ENCODE results near the gene CCR3. TPM values are rescaled to one million over a fixed set of nuclear protein-coding genes. Genes with fewer than 3 reads are reported as not detected.

The CCR3 gene
- total RNA-seq, 2 donors from 2014 or later: not detected

GRCh38 chr3:46252980-46253379, 10.7 kb downstream of the CCR3 start:
- Mint-ChIP-seq H3K27ac (no peak overlapping the region), H3K4me1 (no peaks in the 10 kb centered on the region), H3K4me3 (no peak overlapping the region), H3K27me3 (ENCODE audit: insufficient read depth) (peaks cover 4% of the 10 kb centered on the region), H3K9me3 (peaks cover 21% of the 10 kb centered on the region), H3K36me3 (ENCODE audit: low read depth) (peaks cover 5% of the 10 kb centered on the region)
- TF ChIP-seq, protein P1, sequence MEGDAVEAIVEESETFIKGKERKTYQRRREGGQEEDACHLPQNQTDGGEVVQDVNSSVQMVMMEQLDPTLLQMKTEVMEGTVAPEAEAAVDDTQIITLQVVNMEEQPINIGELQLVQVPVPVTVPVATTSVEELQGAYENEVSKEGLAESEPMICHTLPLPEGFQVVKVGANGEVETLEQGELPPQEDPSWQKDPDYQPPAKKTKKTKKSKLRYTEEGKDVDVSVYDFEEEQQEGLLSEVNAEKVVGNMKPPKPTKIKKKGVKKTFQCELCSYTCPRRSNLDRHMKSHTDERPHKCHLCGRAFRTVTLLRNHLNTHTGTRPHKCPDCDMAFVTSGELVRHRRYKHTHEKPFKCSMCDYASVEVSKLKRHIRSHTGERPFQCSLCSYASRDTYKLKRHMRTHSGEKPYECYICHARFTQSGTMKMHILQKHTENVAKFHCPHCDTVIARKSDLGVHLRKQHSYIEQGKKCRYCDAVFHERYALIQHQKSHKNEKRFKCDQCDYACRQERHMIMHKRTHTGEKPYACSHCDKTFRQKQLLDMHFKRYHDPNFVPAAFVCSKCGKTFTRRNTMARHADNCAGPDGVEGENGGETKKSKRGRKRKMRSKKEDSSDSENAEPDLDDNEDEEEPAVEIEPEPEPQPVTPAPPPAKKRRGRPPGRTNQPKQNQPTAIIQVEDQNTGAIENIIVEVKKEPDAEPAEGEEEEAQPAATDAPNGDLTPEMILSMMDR (conservative IDR thresholded peaks at IDR 0.05): no peak
- H3K27me3 ChIP-seq (ENCODE audit: control insufficient read depth, insufficient read depth, low read length, poor library complexity, severe bottlenecking): no peaks in the 10 kb centered on the region
- no peaks in the 10 kb centered on the region for H3K36me3 ChIP-seq (ENCODE audit: control insufficient read depth, insufficient read depth, low read length)
- H3K27ac ChIP-seq (ENCODE audit: low read depth, low read length): no peak overlapping the region
- H3K9me3 ChIP-seq (ENCODE audit: control insufficient read depth, low read length): no peaks in the 10 kb centered on the region
- DNase-seq: no peak
- 92% methylated on average over 1 of the region's 1 CpG; no CpG with 5 or more reads in 1 of the 2 experiments for WGBS, 2 experiments (ENCODE audit: insufficient coverage in 1 of 2, insufficient read length in 1 of 2)
- no peaks in the 10 kb centered on the region for H3K4me1 ChIP-seq (ENCODE audit: control insufficient read depth, insufficient read depth, low read length)
- no peak overlapping the region for H3K9ac ChIP-seq (ENCODE audit: extremely low read depth, low read length, poor library complexity, severe bottlenecking)
- H3K4me3 ChIP-seq (ENCODE audit: low read length): no peak overlapping the region

DNA sequence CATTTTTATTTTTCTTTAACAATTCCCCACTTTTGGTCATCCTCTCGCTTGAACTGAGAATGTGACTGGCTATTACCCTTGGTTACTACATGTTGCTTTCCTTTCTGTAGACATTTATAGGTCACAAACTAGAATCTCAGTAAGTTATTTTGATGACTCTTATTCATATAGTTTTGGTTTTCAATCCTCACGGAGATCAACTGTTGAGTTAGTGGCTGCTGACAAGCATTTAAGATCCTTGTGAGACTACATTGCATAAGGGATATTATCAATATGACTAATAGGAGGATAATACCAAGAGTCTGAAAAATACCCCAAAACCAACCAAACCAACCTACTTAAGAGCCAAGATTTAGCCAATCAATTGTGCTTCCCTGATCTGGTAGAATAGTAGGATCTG, 16.3 kb downstream of the CCR3 start:
- Mint-ChIP-seq H3K4me1 (no peaks in the 10 kb centered on the region), H3K27me3 (ENCODE audit: insufficient read depth) (no peaks in the 10 kb centered on the region), H3K4me3 (no peak overlapping the region), H3K9me3 (peaks cover 9% of the 10 kb centered on the region), H3K27ac (no peak overlapping the region), H3K36me3 (ENCODE audit: low read depth) (no peaks in the 10 kb centered on the region)
- TF ChIP-seq, protein P1 (conservative IDR thresholded peaks at IDR 0.05): no peak
- DNase-seq: no peak
- Histone ChIP-seq H3K4me3 (ENCODE audit: low read length) (no peak overlapping the region), H3K9me3 (ENCODE audit: control insufficient read depth, low read length) (no peaks in the 10 kb centered on the region), H3K4me1 (ENCODE audit: control insufficient read depth, insufficient read depth, low read length) (no peaks in the 10 kb centered on the region), H3K27ac (ENCODE audit: low read depth, low read length) (no peak overlapping the region), H3K27me3 (ENCODE audit: control insufficient read depth, insufficient read depth, low read length, poor library complexity, severe bottlenecking) (no peaks in the 10 kb centered on the region), H3K9ac (ENCODE audit: extremely low read depth, low read length, poor library complexity, severe bottlenecking) (no peak overlapping the region), H3K36me3 (ENCODE audit: control insufficient read depth, insufficient read depth, low read length) (no peaks in the 10 kb centered on the region)
- 87 to 100% methylated on average over 1 to 2 of the region's 2 CpGs for WGBS, 2 experiments (ENCODE audit: insufficient coverage in 1 of 2, insufficient read length in 1 of 2)

DNA sequence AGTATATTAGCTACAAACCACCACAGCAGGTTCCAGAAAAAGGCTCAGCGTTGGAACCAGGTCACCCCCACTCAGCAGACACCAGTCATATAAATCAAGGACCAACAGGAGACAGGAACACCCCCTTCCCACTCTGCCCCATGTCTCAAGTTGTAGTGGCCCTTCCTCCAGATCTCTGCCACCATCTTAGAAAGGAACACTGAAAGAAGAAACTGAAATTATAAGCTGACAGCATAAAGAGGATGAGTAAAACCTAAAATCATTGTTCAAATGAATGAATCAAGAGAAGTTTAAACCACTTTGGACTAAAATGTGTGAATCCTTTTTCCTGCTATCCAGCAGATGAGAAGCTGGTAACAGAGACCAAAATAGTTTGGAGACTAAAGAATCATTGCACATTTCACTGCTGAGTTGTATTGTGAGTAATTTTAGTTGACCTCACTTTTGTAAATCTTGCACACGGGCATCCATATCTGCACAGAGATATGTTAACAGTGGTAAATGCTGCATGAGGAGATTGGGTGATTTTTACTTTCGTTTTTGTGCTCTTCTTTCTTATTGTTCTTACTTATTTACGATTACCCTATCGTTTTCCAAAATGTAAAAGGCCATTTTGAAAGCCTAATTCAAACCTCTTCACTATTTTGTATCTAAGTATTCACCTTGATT, 19.8 kb downstream of the CCR3 start:
- TF ChIP-seq, protein P1 (conservative IDR thresholded peaks at IDR 0.05): no peak
- H3K4me1 ChIP-seq (ENCODE audit: control insufficient read depth, insufficient read depth, low read length): no peaks in the 10 kb centered on the region
- Mint-ChIP-seq H3K36me3 (ENCODE audit: low read depth) (no peaks in the 10 kb centered on the region), H3K27me3 (ENCODE audit: insufficient read depth) (no peaks in the 10 kb centered on the region), H3K9me3 (peaks cover 9% of the 10 kb centered on the region), H3K4me1 (no peaks in the 10 kb centered on the region), H3K4me3 (no peak overlapping the region), H3K27ac (no peak overlapping the region)
- no peaks in the 10 kb centered on the region for H3K27me3 ChIP-seq (ENCODE audit: control insufficient read depth, insufficient read depth, low read length, poor library complexity, severe bottlenecking)
- 87 to 100% methylated on average over 1 to 5 of the region's 5 CpGs for WGBS, 2 experiments (ENCODE audit: insufficient coverage in 1 of 2, insufficient read length in 1 of 2)
- no peaks in the 10 kb centered on the region for H3K9me3 ChIP-seq (ENCODE audit: control insufficient read depth, low read length)
- DNase-seq: no peak
- H3K27ac ChIP-seq (ENCODE audit: low read depth, low read length): no peak overlapping the region
- H3K36me3 ChIP-seq (ENCODE audit: control insufficient read depth, insufficient read depth, low read length): no peaks in the 10 kb centered on the region
- H3K4me3 ChIP-seq (ENCODE audit: low read length): no peak overlapping the region
- H3K9ac ChIP-seq (ENCODE audit: extremely low read depth, low read length, poor library complexity, severe bottlenecking): no peak overlapping the region

All from endodermal cell (in vitro differentiated cells).